ENCODE measurements around the gene ZNF697.
"Not testable (repeated sequence)": the region's sequence is repeated elsewhere in the genome, so short reads cannot be mapped to it uniquely, and the experiment has no call there.

Gene ZNF697

GRCh38 chr1:119632103-119632490 is 16.0 kb downstream of the ZNF697 start:
- DNase-seq (ENCODE audit: low read depth in 2 of 2, low spot score in 1 of 2): no peak

GRCh38 chr1:119631433-119632102 is 16.5 kb downstream of the ZNF697 start:
- DNase-seq (ENCODE audit: low read depth in 2 of 2, low spot score in 1 of 2): no peak

- DNase-seq (ENCODE audit: low read depth in 2 of 2, low spot score in 1 of 2): no peak
Measured at GRCh38 chr1:119631086-119631432, 17.0 kb downstream of the ZNF697 start.

DNA sequence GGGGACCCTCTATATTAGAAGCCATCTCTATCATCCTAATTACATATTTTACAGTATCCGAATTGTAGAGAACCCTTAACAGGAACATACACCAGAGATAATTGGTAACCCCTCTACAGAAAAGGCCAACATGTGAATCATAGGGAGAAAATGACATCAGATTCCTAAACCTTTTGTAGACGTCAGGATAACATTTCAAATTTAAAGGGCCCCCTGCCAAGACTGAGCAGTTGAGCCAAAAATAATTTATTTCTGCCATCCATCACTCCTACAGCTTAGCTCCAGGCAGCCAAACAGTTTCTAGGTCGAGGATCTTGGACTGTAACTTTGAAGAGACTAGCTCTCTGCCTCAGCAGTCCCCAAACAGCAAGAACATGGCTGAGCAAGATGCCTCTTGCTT is 21.2 kb downstream of the ZNF697 start:
- no peak for DNase-seq (ENCODE audit: low read depth in 2 of 2, low spot score in 1 of 2)

GRCh38 chr1:119626011-119626545 is 22.0 kb downstream of the ZNF697 start:
- no peak for DNase-seq (ENCODE audit: low read depth in 2 of 2, low spot score in 1 of 2)

GRCh38 chr1:119623678-119624077 is 24.4 kb downstream of the ZNF697 start:
- no peak for DNase-seq (ENCODE audit: low read depth in 2 of 2, low spot score in 1 of 2)

DNA sequence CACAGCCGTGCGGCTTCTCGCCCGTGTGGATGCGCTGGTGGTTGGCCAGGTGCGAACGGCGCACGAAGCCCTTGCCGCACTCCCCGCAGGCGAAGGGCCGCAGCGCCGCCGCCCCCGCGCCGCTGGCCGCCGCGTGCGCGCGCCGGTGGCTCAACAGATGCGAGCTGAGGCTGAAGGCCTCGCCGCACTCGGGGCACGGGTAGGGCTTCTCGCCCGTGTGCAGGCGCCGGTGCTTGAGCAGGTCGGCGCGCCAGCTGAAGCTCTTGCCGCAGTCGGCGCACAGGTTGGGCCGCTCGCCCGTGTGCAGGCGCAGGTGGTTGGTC is 24.9 kb downstream of the ZNF697 start:
- DNase-seq (ENCODE audit: low read depth in 2 of 2, low spot score in 1 of 2): no peak

DNA sequence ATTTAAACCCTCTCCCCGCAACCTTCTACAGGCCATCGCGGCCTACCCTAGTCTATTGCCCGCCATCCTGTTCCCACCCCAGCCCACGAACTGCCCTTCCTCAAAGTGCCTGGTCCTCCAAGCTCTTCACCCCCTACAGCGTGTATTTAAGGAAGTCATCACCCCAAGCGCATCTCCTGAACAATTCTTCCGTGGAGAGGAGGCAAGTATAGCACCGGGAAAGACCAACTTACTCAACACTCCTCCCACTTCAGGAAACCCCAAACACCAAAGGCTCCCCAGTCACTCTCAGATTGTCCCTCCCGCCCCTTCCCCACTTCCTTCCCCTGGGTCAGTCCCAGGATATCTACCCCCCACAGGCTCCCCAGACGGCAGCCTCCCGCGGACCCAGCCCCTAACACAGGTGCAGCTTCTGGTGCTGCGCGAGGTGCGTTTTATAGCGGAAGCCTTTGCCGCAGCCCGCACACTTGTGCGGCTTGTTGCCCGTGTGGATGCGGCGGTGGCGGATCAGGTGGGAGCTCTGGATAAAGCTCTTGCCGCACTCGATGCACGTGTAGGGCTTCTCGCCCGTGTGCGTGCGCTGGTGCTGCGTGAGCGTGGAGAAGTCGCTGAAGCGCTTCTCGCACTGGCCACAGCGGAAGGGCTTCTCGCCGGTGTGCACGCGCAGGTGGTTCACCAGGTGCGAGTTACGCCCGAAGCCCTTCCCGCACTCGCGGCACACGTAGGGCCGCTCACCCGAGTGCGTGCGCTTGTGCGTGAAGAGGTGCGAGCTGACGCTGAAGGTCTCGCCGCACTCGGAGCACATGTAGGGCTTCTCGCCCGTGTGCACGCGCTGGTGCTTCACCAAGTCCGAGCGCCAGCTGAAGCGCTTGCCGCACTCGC is 25.5 kb downstream of the ZNF697 start:
- no peak for DNase-seq (ENCODE audit: low read depth in 2 of 2, low spot score in 1 of 2)

GRCh38 chr1:119621705-119622104 is 26.4 kb downstream of the ZNF697 start:
- no peak for DNase-seq (ENCODE audit: low read depth in 2 of 2, low spot score in 1 of 2)

DNA sequence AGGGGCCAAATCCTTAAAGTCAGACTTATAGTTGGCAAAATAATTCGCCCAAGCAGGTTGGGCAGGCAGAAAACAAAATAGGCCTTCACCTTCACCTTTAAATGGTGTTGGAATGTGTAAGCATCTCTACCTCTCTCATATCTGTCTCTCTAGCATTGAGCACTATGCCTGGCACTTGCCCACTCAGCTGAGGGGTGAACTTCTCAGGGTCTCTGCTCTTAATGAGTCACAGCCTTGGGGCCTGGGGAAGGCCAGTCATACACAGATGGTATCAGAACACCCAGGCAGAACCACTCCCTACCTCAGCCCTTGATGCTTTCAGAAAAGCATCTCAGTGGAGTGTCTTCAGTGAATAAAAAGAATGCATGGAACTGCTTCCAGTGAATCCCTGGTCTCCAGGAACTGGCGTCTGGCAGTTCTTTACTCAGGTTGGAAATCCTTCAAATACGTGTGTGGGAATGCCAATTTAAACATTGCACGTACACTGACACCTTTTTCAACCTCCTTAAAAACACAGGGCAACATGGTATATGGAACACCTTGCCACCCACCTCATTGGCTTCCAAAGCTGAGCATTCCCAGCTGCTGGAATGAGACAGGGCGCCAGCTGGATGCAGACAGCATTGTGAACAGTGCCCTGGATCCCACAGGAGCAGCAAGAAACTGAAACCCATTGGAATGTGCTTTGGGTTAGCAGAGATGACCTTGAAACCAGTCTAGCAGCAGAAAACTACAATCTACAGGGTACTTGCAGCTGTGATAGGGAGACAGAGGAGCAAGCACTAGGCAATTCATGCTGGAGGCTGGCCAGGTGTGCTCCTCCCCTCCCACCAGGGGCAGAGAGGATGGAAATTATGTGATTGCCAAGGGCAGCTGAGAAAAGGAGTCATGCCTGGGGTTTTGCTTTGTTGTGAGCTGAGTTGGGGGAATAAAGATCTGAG is 30.0 kb downstream of the ZNF697 start:
- no peak for DNase-seq (ENCODE audit: low read depth in 2 of 2, low spot score in 1 of 2)

DNA sequence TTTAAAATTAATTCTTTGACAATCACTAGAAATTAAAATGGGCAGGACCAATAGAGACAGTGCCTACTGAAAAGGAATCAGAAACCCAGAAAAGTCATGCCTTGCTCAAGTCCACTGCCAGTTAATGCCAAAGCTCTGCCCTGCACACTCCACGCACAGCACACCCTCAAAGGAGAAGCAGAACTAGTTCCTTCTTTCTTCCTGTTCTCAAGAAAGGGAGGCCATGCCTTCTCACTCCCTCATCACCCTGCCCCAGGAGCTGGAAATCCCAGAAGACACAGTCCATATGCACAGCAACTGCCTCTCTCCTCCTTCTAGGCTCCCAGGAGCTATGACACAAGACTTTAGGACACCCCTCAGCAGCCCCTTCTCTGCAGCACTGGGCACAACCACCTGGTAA is 31.3 kb downstream of the ZNF697 start:
- DNase-seq (ENCODE audit: low read depth in 2 of 2, low spot score in 1 of 2): not testable (repeated sequence)

GRCh38 chr1:119615100-119615499 is 33.0 kb downstream of the ZNF697 start:
- not testable (repeated sequence) for DNase-seq (ENCODE audit: low read depth in 2 of 2, low spot score in 1 of 2)

DNA sequence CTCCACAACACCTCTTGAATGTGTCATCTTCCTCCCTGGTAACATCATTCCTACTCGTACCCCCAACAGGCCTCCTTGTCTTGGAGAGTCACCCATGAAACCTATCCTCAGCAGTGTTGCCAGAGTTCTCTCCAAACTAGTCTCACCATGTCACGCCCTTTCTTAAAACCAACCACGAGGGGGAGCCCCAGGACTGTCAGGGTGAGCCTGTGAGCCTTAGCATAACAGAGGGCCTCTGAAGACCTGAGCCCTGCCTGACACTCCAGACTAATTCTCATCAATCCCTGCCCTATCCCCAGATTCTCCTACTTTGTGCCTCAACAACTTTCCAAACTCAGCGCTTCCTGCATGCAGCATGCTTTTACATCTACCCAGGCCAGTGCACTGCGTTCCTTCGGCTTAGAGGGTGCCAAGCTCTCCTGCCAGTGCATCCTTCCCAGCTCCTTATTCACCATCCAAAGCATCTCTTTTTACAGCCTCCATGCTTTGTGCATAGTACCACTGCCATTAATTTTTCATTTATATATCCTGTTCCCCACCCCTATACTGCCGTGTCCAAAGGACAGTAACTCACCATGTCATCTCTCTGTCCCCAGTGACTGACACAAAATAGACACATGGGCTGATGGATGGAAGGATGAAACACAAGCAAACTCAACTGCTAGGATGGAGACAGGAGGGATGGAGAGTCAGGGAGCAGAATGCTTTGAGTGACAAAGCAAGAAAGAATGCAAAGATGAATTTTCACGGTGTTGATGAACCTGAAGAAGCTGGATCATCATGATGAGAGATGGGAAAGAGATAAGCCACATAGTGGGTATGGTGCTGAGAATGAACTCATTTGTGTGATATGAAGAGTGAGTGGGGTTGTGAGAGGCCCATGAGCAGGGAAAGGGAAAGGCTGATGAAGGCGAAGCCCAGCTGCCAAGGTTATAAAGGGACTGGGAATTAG is 34.0 kb downstream of the ZNF697 start:
- DNase-seq (ENCODE audit: low read depth in 2 of 2, low spot score in 1 of 2): peak in 1 of 2 donors; percentile 22

- DNase-seq (ENCODE audit: low read depth in 2 of 2, low spot score in 1 of 2): peak in 1 of 2 donors; percentile 8
Measured at GRCh38 chr1:119611701-119612113, 36.4 kb downstream of the ZNF697 start.

- DNase-seq (ENCODE audit: low read depth in 2 of 2, low spot score in 1 of 2): not testable (repeated sequence)
Measured at GRCh38 chr1:119608816-119609215, 39.2 kb downstream of the ZNF697 start.

GRCh38 chr1:119607087-119607807 is 40.8 kb downstream of the ZNF697 start:
- DNase-seq (ENCODE audit: low read depth in 2 of 2, low spot score in 1 of 2): not testable (repeated sequence)

GRCh38 chr1:119606394-119606793 is 41.7 kb downstream of the ZNF697 start:
- no peak for DNase-seq (ENCODE audit: low read depth in 2 of 2, low spot score in 1 of 2)

DNA sequence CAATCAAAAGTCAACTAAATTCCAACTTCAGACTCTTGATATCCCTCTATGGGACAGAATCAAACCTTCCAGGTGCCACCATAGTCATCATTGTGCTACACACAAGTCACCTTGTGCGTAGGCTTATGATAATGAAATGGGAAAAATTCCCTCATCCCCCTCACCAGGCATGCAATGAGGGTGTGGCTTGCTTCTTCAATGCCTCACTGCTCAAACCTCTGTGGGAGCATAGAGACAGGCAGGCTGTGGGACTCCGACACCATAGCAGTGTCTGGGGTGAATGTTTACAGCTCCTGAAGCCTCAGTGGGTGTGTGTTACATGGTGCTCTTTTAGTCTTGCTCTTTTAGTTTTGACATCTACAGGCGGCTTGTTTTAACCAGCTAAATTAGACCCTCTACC is 42.4 kb downstream of the ZNF697 start:
- DNase-seq (ENCODE audit: low read depth in 2 of 2, low spot score in 1 of 2): no peak

GRCh38 chr1:119605080-119605479 is 43.0 kb downstream of the ZNF697 start:
- not testable (repeated sequence) for DNase-seq (ENCODE audit: low read depth in 2 of 2, low spot score in 1 of 2)

Measured in stimulated activated CD8-positive, alpha-beta memory T cell treated with anti-CD3 and anti-CD28 coated beads, Interleukin-4, amount 100 ng/mL, for 1 hour (primary cell).